Fibroblast of villous mesenchyme (primary cell): Measurements from ENCODE around the gene KCNT1. TPM values are rescaled to one million over a fixed set of nuclear protein-coding genes. Genes with fewer than 3 reads are reported as not detected.

Experiments used
- DNase-seq: peaks from one replicate; pipeline ENCODE4 v3.0.0-alpha.2; 2010; ENCODE audit warnings: low read depth
- H3K4me3 ChIP-seq: 2 replicates; pipeline ENCODE4 v1.5.1; 2011; ENCODE audit warnings: low read depth, mild to moderate bottlenecking, low read length
- CTCF ChIP-seq: IDR thresholded peaks from 2 replicates; pipeline ENCODE4 v1.5.1; 2012; ENCODE audit warnings: low read depth, mild to moderate bottlenecking, low read length; ENCODE audit not compliant: insufficient read depth
- total RNA-seq: library from RNA; depleted of rRNA; stranded (reverse); fragments of >200 nt; gene quantifications from 2 replicates; pipeline ENCODE4 v1.2.3, GENCODE V29; 2012

KCNT1 gene
- total RNA-seq, 1 donor, result not detected

GRCh38 chr9:135760465-135760864 lies 58.5 kb downstream of the KCNT1 start:
- no peak overlapping the region for H3K4me3 ChIP-seq
- no peak for TF ChIP-seq CTCF
- DNase-seq, result no peak

GRCh38 chr9:135761150-135761844 lies 59.3 kb downstream of the KCNT1 start:
- no peak for TF ChIP-seq CTCF
- no peak overlapping the region for H3K4me3 ChIP-seq
- DNase-seq, result no peak

GRCh38 chr9:135761845-135762168 lies 59.8 kb downstream of the KCNT1 start:
- H3K4me3 ChIP-seq, result no peak overlapping the region
- DNase-seq, result no peak
- TF ChIP-seq CTCF, result no peak

- no peak for TF ChIP-seq CTCF
- DNase-seq, result no peak
- H3K4me3 ChIP-seq, result no peak overlapping the region
Measured at GRCh38 chr9:135762921-135763320, 60.9 kb downstream of the KCNT1 start.

- no peak overlapping the region for H3K4me3 ChIP-seq
- DNase-seq, result no peak
- no peak for TF ChIP-seq CTCF
Measured at GRCh38 chr9:135763716-135764446, 61.9 kb downstream of the KCNT1 start.

- no peak overlapping the region for H3K4me3 ChIP-seq
- no peak for TF ChIP-seq CTCF
Measured at GRCh38 chr9:135764731-135765130, 62.7 kb downstream of the KCNT1 start.

More at GRCh38 chr9:135764731-135765130, 62.7 kb downstream of the KCNT1 start:
- no peak for DNase-seq
